Measurements from ENCODE around the gene PTPRZ1. TPM values are rescaled to one million over a fixed set of nuclear protein-coding genes. Genes with fewer than 3 reads are reported as not detected.

PTPRZ1 gene
- total and polyA plus RNA-seq, 2 of the 8 experiments (the other 6 are each of a cell fraction or from before 2014, with no cell fraction given): 112 to 135 TPM

DNA sequence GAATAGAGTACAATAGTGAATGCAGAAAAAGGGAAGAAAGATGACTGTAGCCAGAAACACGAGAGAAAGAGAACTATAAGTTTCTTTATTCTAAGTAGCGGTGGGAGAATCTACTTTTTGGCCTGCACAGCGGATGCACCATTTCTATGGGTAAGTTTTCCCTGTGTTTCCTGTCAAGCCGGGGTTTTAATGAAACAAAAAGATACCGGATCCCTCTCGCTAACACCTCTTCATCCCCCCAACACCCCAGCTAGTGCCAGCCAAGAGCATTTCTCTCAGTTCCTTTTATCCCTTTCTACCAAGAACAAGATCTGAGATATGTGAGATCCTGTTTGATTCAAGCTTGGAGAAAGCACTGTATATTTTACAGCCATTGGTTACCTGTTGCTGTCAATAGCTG lies 14.7 kb downstream of the PTPRZ1 start (continued):
- TF ChIP-seq KDM5A (IDR thresholded peaks at IDR 0.05; ENCODE audit: low read length): no peak
- TF ChIP-seq, protein P1, sequence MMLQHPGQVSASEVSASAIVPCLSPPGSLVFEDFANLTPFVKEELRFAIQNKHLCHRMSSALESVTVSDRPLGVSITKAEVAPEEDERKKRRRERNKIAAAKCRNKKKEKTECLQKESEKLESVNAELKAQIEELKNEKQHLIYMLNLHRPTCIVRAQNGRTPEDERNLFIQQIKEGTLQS (IDR thresholded peaks at IDR 0.05; ENCODE audit: insufficient read depth, low read depth, low read length): no peak

All from H1 (cell line).